Mesendoderm (in vitro differentiated cells): ENCODE data around the gene PARVA.

Experiments used
- DNase-seq: peaks from one replicate; pipeline ENCODE4 v3.0.0; 2013
- H2AK5ac ChIP-seq: 2 replicates; pipeline ENCODE4 v1.6.1; 2013; ENCODE audit warnings: low read length, inconsistent platforms
- H2BK120ac ChIP-seq: 2 replicates; pipeline ENCODE4 v1.6.1; 2013; ENCODE audit warnings: low read depth, mild to moderate bottlenecking, low read length, moderate library complexity, mixed read lengths
- H2BK15ac ChIP-seq: replicated peaks from 2 replicates; pipeline ENCODE4 v1.6.1; 2013; ENCODE audit warnings: low read depth, mild to moderate bottlenecking, moderate library complexity
- H2BK5ac ChIP-seq: 2 replicates; pipeline ENCODE4 v1.6.1; 2013; ENCODE audit warnings: low read length, inconsistent platforms
- H3K18ac ChIP-seq: 2 replicates; pipeline ENCODE4 v1.6.1; 2013; ENCODE audit warnings: mild to moderate bottlenecking, low read length, mixed read lengths
- H3K23ac ChIP-seq: one replicate; pipeline ENCODE4 v1.6.1; 2013; ENCODE audit warnings: low read length
- H3K27ac ChIP-seq: 2 replicates; pipeline ENCODE4 v1.5.1; 2013; ENCODE audit warnings: low read depth, mild to moderate bottlenecking, inconsistent platforms, low read length, moderate library complexity
- H3K27me3 ChIP-seq: 2 replicates; pipeline ENCODE4 v1.6.1; 2013; ENCODE audit warnings: low read length, control low read depth, mild to moderate bottlenecking, inconsistent platforms; ENCODE audit not compliant: insufficient read depth, poor library complexity
- H3K36me3 ChIP-seq: 2 replicates; pipeline ENCODE4 v1.6.1; 2013; ENCODE audit warnings: low read length, inconsistent platforms; ENCODE audit not compliant: control insufficient read depth, insufficient read depth
- H3K4ac ChIP-seq: one replicate; pipeline ENCODE4 v1.6.1; 2013; ENCODE audit warnings: low read depth, mild to moderate bottlenecking, low read length, moderate library complexity
- H3K4me1 ChIP-seq: 2 replicates; pipeline ENCODE4 v1.6.1; 2013; ENCODE audit warnings: low read depth, low read length, inconsistent platforms; ENCODE audit not compliant: control insufficient read depth
- H3K4me2 ChIP-seq: 2 replicates; pipeline ENCODE4 v1.6.1; 2013; ENCODE audit warnings: low read length
- H3K4me3 ChIP-seq: 2 replicates; pipeline ENCODE4 v1.5.1; 2013; ENCODE audit warnings: mild to moderate bottlenecking, low read length
- H3K56ac ChIP-seq: one replicate; pipeline ENCODE4 v1.6.1; 2013; ENCODE audit warnings: low read length
- H3K79me1 ChIP-seq: 2 replicates; pipeline ENCODE4 v1.6.1; 2013; ENCODE audit warnings: low read length, inconsistent platforms
- H3K79me2 ChIP-seq: 2 replicates; pipeline ENCODE4 v1.6.1; 2013; ENCODE audit warnings: mild to moderate bottlenecking, low read length; ENCODE audit not compliant: control insufficient read depth, insufficient read depth
- H3K9ac ChIP-seq: 2 replicates; pipeline ENCODE4 v1.6.1; 2013; ENCODE audit warnings: low read length, inconsistent platforms
- H4K5ac ChIP-seq: one replicate; pipeline ENCODE4 v1.6.1; 2013; ENCODE audit warnings: low read length
- H4K8ac ChIP-seq: one replicate; pipeline ENCODE4 v1.6.1; 2013; ENCODE audit warnings: low read depth, mild to moderate bottlenecking, control low read depth, low read length, moderate library complexity
- WGBS: extraction: QIAGEN DNeasy Blood & Tissue Kit; methylation state at CpG from one replicate; pipeline ENCODE4 v1.1.7; 2013; ENCODE audit warnings: low lambda C conversion rate, missing lambda C conversion rate; ENCODE audit not compliant: insufficient coverage; ENCODE audit errors: extremely low coverage; 5-methylcytosine and 5-hydroxymethylcytosine counted together

Gene PARVA

DNA sequence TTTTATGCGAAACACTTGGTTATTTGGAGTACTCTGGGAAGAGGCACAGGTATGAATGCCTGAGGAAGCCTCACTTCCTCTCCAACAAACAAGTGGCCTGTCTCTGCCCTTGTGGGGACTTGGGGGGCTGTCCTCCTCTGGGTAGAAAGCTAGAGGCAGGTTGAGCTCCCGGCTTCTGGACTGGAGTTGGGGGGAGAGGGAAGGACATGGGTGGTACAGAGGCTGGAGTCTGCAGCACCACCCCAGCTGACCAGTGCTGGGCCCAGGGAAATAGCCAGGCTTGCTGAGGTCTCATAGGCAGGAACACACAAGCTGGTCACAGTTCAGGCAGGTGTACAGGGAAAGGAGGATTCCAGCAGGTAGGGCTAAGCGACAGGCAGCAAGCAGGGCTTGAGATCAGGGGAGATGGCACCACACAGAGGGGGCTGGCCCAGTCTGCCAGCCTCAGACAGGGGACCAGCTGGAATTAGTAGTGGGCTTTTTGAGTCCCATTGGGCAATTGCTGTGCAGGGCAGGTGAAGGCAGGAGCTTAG is 161.6 kb downstream of the PARVA start:
- Histone ChIP-seq H3K79me1 (no peaks in the 10 kb centered on the region), H3K79me2 (no peaks in the 10 kb centered on the region), H3K4me1 (no peaks in the 10 kb centered on the region), H3K18ac (no peak overlapping the region), H2AK5ac (no peak overlapping the region), H2BK5ac (no peak overlapping the region), H3K36me3 (no peaks in the 10 kb centered on the region), H2BK120ac (no peak overlapping the region), H3K27ac (no peak overlapping the region), H2BK15ac (no peak overlapping the region), H3K56ac (no peak overlapping the region), H3K4ac (no peak overlapping the region), H3K9ac (no peak overlapping the region), H3K23ac (no peak overlapping the region), H3K27me3 (no peaks in the 10 kb centered on the region), H4K8ac (no peak overlapping the region), H3K4me2 (no peak overlapping the region), H3K4me3 (no peak overlapping the region), H4K5ac (no peak overlapping the region)
- DNase-seq = no peak
- no CpG with 5 or more reads among the region's 3 CpGs for WGBS

DNA sequence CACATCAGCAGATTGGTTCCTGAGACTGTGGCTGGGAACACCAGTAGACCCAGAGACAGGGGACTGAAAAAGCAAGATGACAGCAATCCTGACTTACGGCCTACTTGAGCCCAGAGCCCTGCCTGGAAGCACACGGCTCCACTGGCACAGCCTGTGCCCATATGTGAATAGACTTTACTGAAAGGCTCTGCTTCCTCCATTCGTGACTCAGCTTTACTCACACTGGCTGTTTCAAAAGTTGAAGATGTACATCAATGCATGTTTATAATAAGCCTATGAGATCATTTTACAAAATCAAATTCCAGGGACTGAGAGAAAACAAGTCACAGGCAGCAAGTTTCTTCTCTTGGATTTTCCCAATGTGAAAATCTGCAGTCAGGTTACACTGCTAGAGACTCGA is 162.2 kb downstream of the PARVA start:
- no peak overlapping the region for H3K27ac ChIP-seq
- WGBS = no CpG with 5 or more reads among the region's 4 CpGs
- no peak overlapping the region for H4K8ac ChIP-seq

DNA sequence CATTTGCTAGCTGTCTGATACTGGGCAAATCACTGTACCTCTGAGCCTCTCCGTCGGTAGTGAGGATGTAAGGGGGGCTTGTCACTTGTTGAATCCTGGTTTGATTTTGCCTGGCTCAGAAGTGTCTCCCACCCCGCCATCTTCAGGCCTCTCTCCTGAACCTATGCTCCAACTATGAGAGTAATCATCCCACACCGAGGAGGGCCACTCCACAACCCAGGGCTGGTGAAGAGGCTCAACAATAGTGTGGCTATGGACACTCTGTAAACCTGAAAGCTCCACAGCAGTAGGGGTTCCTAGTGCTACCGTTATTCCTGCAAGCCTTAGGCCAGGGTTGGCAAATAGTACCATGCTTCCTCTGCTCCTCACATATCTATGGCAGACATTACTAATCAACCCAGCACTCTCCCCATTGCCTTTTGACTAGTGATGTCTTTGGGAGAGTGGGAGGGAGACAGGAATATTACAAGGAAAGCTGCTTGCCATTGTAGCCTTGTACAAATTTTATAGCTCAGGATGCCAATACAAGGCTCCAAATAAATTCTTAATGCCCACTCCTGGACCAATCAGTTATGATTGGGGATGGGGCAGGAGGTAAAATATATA is 162.8 kb downstream of the PARVA start:
- no peak overlapping the region for H2BK15ac ChIP-seq
- no peak overlapping the region for H2BK120ac ChIP-seq
- H4K5ac ChIP-seq = peak overlapping the region; percentile 82
- H3K79me1 ChIP-seq = no peaks in the 10 kb centered on the region
- H3K23ac ChIP-seq = no peak overlapping the region
- no peaks in the 10 kb centered on the region for H3K4me1 ChIP-seq
- H2AK5ac ChIP-seq = no peak overlapping the region
- no peak overlapping the region for H3K18ac ChIP-seq
- H3K36me3 ChIP-seq = no peaks in the 10 kb centered on the region
- no peak overlapping the region for H3K4me2 ChIP-seq
- DNase-seq = peak; percentile 66
- no peak overlapping the region for H2BK5ac ChIP-seq
- H3K4ac ChIP-seq = no peak overlapping the region
- no peaks in the 10 kb centered on the region for H3K27me3 ChIP-seq
- no peak overlapping the region for H3K27ac ChIP-seq
- WGBS = no CpG with 5 or more reads among the region's 5 CpGs
- H4K8ac ChIP-seq = no peak overlapping the region
- no peaks in the 10 kb centered on the region for H3K79me2 ChIP-seq
- H3K56ac ChIP-seq = no peak overlapping the region
- H3K9ac ChIP-seq = no peak overlapping the region
- H3K4me3 ChIP-seq = no peak overlapping the region

More for the DNA sequence above, 162.2 kb downstream of the PARVA start:
- Histone ChIP-seq H3K4me1 (no peaks in the 10 kb centered on the region), H2AK5ac (no peak overlapping the region), H3K4me3 (no peak overlapping the region), H3K79me2 (no peaks in the 10 kb centered on the region), H3K79me1 (no peaks in the 10 kb centered on the region), H3K18ac (no peak overlapping the region), H2BK120ac (no peak overlapping the region), H3K56ac (no peak overlapping the region), H3K36me3 (no peaks in the 10 kb centered on the region), H2BK5ac (no peak overlapping the region), H4K5ac (no peak overlapping the region), H2BK15ac (no peak overlapping the region), H3K9ac (no peak overlapping the region), H3K27me3 (no peaks in the 10 kb centered on the region), H3K4ac (no peak overlapping the region), H3K23ac (no peak overlapping the region), H3K4me2 (no peak overlapping the region)
- DNase-seq = no peak

DNA sequence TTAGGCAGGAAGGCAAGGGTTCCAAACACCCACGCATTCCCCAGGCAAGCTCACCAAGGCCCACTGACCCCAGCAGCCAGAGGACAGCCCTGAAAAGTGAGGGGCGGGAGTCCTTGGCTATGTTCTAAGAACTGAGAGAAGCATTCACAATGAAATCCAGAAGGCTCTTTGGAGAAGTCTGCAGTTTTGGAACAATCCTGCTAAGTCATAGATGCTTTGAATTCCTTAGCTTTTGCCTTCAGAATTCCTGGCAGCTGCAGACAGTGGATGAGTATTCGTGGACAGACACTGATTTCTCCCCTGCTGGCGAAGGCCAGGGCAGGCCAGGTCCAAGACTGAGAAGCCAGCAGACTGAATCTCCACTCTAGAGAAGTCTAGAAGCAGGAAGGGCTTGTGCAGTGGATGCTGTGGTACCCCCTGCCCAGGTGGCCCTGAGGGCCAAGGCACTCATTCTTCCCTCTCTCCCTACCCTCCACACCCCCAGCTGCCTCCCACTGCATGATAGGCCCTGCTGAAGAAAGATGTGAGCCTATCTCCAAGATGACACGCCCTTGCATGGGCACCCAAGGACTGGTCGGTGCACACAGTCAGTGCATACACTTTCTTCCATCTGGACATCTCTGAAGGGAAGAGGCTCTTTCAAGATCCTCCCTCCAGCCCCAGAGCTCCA is 163.7 kb downstream of the PARVA start:
- H3K27ac ChIP-seq = peak overlapping the region; percentile 40
- H2BK120ac ChIP-seq = no peak overlapping the region
- no CpG with 5 or more reads among the region's 6 CpGs for WGBS

DNA sequence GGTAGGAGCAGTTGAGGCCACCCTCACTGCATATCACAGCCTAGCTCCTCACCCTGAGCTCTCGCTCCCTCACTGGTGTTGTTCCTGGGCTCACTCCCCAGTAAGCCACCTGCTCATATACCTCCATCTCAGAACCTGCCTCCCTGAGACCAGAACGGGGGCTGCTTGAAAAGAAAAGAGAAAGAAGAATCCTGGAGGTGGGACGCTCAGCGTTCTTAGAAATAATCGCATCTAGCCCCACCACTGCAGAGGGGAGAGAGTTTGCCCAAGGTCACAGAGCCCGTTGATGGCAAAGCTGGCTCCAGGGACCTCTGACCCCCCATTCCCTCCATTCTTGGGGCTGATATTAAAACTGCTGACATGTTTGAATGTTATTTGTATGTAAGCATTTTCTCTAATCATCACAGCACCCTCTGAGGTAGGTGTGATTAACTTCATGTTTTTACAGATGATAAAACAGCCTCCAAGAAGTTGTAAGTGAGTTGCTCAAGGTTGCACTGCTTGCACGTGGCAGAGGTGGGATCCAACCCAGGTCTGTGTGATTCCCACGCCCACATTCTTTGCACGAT is 164.3 kb downstream of the PARVA start:
- H3K79me2 ChIP-seq = no peaks in the 10 kb centered on the region
- H4K8ac ChIP-seq = no peak overlapping the region
- peaks cover 2% of the 10 kb centered on the region for H3K4me1 ChIP-seq
- H3K18ac ChIP-seq = no peak overlapping the region
- no CpG with 5 or more reads among the region's 9 CpGs for WGBS
- H3K79me1 ChIP-seq = no peaks in the 10 kb centered on the region
- H3K36me3 ChIP-seq = no peaks in the 10 kb centered on the region
- H3K27me3 ChIP-seq = no peaks in the 10 kb centered on the region
- H4K5ac ChIP-seq = no peak overlapping the region
- no peak overlapping the region for H3K27ac ChIP-seq
- DNase-seq = no peak
- H2BK5ac ChIP-seq = no peak overlapping the region
- no peak overlapping the region for H3K4me2 ChIP-seq
- H3K4me3 ChIP-seq = no peak overlapping the region
- H2BK120ac ChIP-seq = no peak overlapping the region
- no peak overlapping the region for H3K23ac ChIP-seq
- H2BK15ac ChIP-seq = no peak overlapping the region
- H3K56ac ChIP-seq = no peak overlapping the region
- no peak overlapping the region for H3K9ac ChIP-seq
- H2AK5ac ChIP-seq = no peak overlapping the region
- no peak overlapping the region for H3K4ac ChIP-seq

More for the DNA sequence above, 163.7 kb downstream of the PARVA start:
- no peak overlapping the region for H2BK5ac ChIP-seq
- no peak overlapping the region for H4K8ac ChIP-seq
- peak overlapping the region; percentile 36 for H3K56ac ChIP-seq
- H3K4me3 ChIP-seq = no peak overlapping the region
- no peak overlapping the region for H3K18ac ChIP-seq
- no peak overlapping the region for H3K9ac ChIP-seq
- H4K5ac ChIP-seq = no peak overlapping the region
- peak; percentile 93 for DNase-seq
- H3K79me1 ChIP-seq = no peaks in the 10 kb centered on the region
- no peak overlapping the region for H2BK15ac ChIP-seq
- no peaks in the 10 kb centered on the region for H3K79me2 ChIP-seq
- no peak overlapping the region for H3K4me2 ChIP-seq
- no peaks in the 10 kb centered on the region for H3K36me3 ChIP-seq
- H3K27me3 ChIP-seq = no peaks in the 10 kb centered on the region
- no peak overlapping the region for H3K23ac ChIP-seq
- no peaks in the 10 kb centered on the region for H3K4me1 ChIP-seq
- no peak overlapping the region for H2AK5ac ChIP-seq
- H3K4ac ChIP-seq = no peak overlapping the region
